ENCODE data around the gene NRM. TPM values are rescaled to one million over a fixed set of nuclear protein-coding genes. Genes with fewer than 3 reads are reported as not detected.

The NRM gene
- total and polyA plus RNA-seq, 2 of the 13 experiments (the other 11 are each of a cell fraction or from before 2014, with no cell fraction given) = 12.5 to 16.0 TPM

- ChIA-PET POLR2A (interaction anchor here (0.8 to 4.8 kb wide), 10 partner anchors 9 to 41 kb away, joined by 3 to 36 read pairs (median 5); partner anchors contain the start of genes ATAT1, C6orf136, DHX16 and MRPS18B), CTCF (ENCODE audit: low intra/inter-chr PET ratio, low total read pairs) (no interaction called here)
- DNase-seq (ENCODE audit: low spot score) = peak; percentile 92
- Histone ChIP-seq H4K20me1 (ENCODE audit: insufficient read depth, low read length) (no peaks in the 10 kb centered on the region), H3K4me2 (ENCODE audit: low read depth, low read length) (peak overlapping the region; percentile 61), H3K9me3 (ENCODE audit: low read length) (no peaks in the 10 kb centered on the region), H3K36me3 (replicated peaks in 1 of 2; ENCODE audit: control insufficient read depth in 1 of 2, insufficient read depth in 2 of 2, low read length in 2 of 2) (peaks cover 32 to 73% of the 10 kb centered on the region in 2 experiments), H3K4me3 (replicated peaks in 1 of 3; ENCODE audit: insufficient read depth in 1 of 3, low read depth in 2 of 3, low read length in 3 of 3) (0 out of 6 replicates have a peak overlapping the region, but pooled peaks of 1 of the 3 experiments have one; percentile 6), H2AFZ (ENCODE audit: low read length) (no peak overlapping the region), H3K27me3 (ENCODE audit: control insufficient read depth in 1 of 2, insufficient read depth in 2 of 2, low read length in 2 of 2) (no peaks in the 10 kb centered on the region), H3K27ac (ENCODE audit: extremely low read length, insufficient read depth, low read length) (peak overlapping the region; percentile 80), H3K79me2 (ENCODE audit: insufficient read depth, low read length) (no peaks in the 10 kb centered on the region), H3K9ac (ENCODE audit: insufficient read depth, low read depth, low read length) (peak overlapping the region; percentile 46), H3K4me1 (ENCODE audit: insufficient read depth, low read length) (peaks cover 53% of the 10 kb centered on the region)
- FAIRE-seq = peak; percentile 89
- no TSS peak for BruUV-seq (replicated peaks)
- intact Hi-C loops (cut with micrococcal nuclease; ENCODE audit: unreplicated experiment) (loop anchor here (2.0 to 5.0 kb wide), 2 partner anchors 18 to 38 kb away; partner anchors contain the start of genes DHX16, MRPS18B and PPP1R10), in situ Hi-C loops (cut with HindIII; ENCODE audit: extremely low pct_ligation_motif_present, low pct_unique_long_range_greater_than_20kb) (no loop called here)
- WGBS (ENCODE audit: low lambda C conversion rate) = 47% methylated on average over 17 of the region's 19 CpGs
- peak; percentile 89 for ATAC-seq
- 0 out of 2 replicates have a peak, but pooled peaks have one; percentile 60 for TF ChIP-seq THAP8 (CRISPR knock-in tag; IDR thresholded peaks at IDR 0.05; ENCODE audit: borderline replicate concordance)
- no peak for TF ChIP-seq CHD2 (IDR thresholded peaks at IDR 0.05; ENCODE audit: low read depth, low read length)
- peak; percentile 35; the same call in 1 of the 2 replicates for TF ChIP-seq RAD21 (CRISPR knock-in tag; IDR thresholded peaks at IDR 0.05)
- peak; percentile 38; the same call in 1 of the 2 replicates for TF ChIP-seq EHMT2 (IDR thresholded peaks at IDR 0.05; ENCODE audit: borderline replicate concordance, low read depth, low read length)
- TF ChIP-seq JUNB (CRISPR knock-in tag; IDR thresholded peaks at IDR 0.05; ENCODE audit: borderline replicate concordance) = 0 out of 2 replicates have a peak, but pooled peaks have one; percentile 50
- TF ChIP-seq ZBTB37 (CRISPR knock-in tag; IDR thresholded peaks at IDR 0.05) = no peak
- TF ChIP-seq HMGXB3 (CRISPR knock-in tag; IDR thresholded peaks at IDR 0.05; ENCODE audit: borderline replicate concordance) = peak; percentile 30; the same call in 1 of the 2 replicates
- 0 out of 2 replicates have a peak, but pooled peaks have one; percentile 16 for TF ChIP-seq ZIK1 (CRISPR knock-in tag; IDR thresholded peaks at IDR 0.05; ENCODE audit: borderline replicate concordance, low read depth)
- peak; percentile 90 for TF ChIP-seq BORCS8-MEF2B (CRISPR knock-in tag; IDR thresholded peaks at IDR 0.05)
- TF ChIP-seq HBP1 (CRISPR knock-in tag; IDR thresholded peaks at IDR 0.05; ENCODE audit: low read depth) = peak; percentile 92
These were observed 35.7 kb downstream of the NRM start for GRCh38 chr6:30654798-30655742.

Data from HepG2 (cell line).